OCI-LY3 (cell line): ENCODE results near the gene CAPN7.

ENCODE experiments used
- H2AFZ ChIP-seq: fragments of 200-600, 300-600 bp; shearing (Covaris generic); 2 replicates; pipeline ENCODE4 v1.6.0; 2014; ENCODE audit warnings: antibody characterized with exemption, low read depth, low read length
- H3K27ac ChIP-seq: fragments of 200-600, 300-600 bp; sonication (generic); 2 replicates; pipeline ENCODE4 v1.5.1; 2014; ENCODE audit warnings: mild to moderate bottlenecking, low read length, moderate library complexity, mixed read lengths
- H3K27me3 ChIP-seq: fragments of 200-600, 300-600 bp; sonication (generic); 2 replicates; pipeline ENCODE4 v1.6.1; 2014; ENCODE audit warnings: low read depth, low read length, mixed read lengths
- H3K36me3 ChIP-seq: fragments of 200-600, 300-600 bp; sonication (generic); replicated peaks from 2 replicates; pipeline ENCODE3; 2014; ENCODE audit warnings: low read depth, low read length, mixed read lengths
- H3K4me1 ChIP-seq: fragments of 300-600, 200-600 bp; sonication (generic); 2 replicates; pipeline ENCODE4 v1.6.1; 2014; ENCODE audit warnings: low read length, mixed read lengths
- H3K4me2 ChIP-seq: fragments of 200-600, 300-600 bp; sonication (generic); 2 replicates; pipeline ENCODE4 v1.6.1; 2014; ENCODE audit warnings: low read length, mixed read lengths
- H3K4me3 ChIP-seq: fragments of 300-600, 200-600 bp; sonication (generic); 2 replicates; pipeline ENCODE4 v1.5.1; 2014; ENCODE audit warnings: antibody characterized with exemption, mild to moderate bottlenecking, low read length, moderate library complexity
- H3K79me2 ChIP-seq: fragments of 300-600, 200-600 bp; shearing (Covaris generic); 2 replicates; pipeline ENCODE4 v1.6.1; 2014; ENCODE audit warnings: mild to moderate bottlenecking, low read length, mixed read lengths
- H3K9ac ChIP-seq: fragments of 300-600, 200-600 bp; shearing (Covaris generic); 2 replicates; pipeline ENCODE4 v1.6.0; 2014; ENCODE audit warnings: mild to moderate bottlenecking, low read length, moderate library complexity
- H3K9me3 ChIP-seq: fragments of 200-600, 300-600 bp; shearing (Covaris generic); 2 replicates; pipeline ENCODE4 v1.6.1; 2014; ENCODE audit warnings: low read length, mixed read lengths; ENCODE audit not compliant: insufficient read depth
- H4K20me1 ChIP-seq: fragments of 200-600, 300-600 bp; sonication (generic); 2 replicates; pipeline ENCODE4 v1.6.1; 2016; ENCODE audit warnings: low read length, mixed read lengths; ENCODE audit not compliant: insufficient read depth
- CTCF ChIP-seq: fragments of 200-600, 300-600 bp; sonication (generic); IDR thresholded peaks from 2 replicates; pipeline ENCODE4 v1.5.1; 2014; ENCODE audit warnings: antibody characterized with exemption, low read length, low read depth
- EZH2phosphoT487 ChIP-seq: fragments of 200-600 bp; shearing (Covaris generic); IDR thresholded peaks from 2 replicates; pipeline ENCODE4 v1.6.1; 2018; ENCODE audit warnings: antibody characterized with exemption, mixed run types, low read depth

CAPN7 gene

GRCh38 chr3:15255215-15255614 lies 49.2 kb downstream of the CAPN7 start:
- Histone ChIP-seq H3K9ac (no peak overlapping the region), H3K4me2 (no peak overlapping the region), H4K20me1 (peaks cover 2% of the 10 kb centered on the region; the same call in 1 of the 2 replicates), H3K27ac (no peak overlapping the region), H3K9me3 (no peaks in the 10 kb centered on the region), H3K4me1 (no peaks in the 10 kb centered on the region), H3K27me3 (no peaks in the 10 kb centered on the region), H3K79me2 (no peaks in the 10 kb centered on the region), H3K4me3 (no peak overlapping the region), H2AFZ (no peak overlapping the region), H3K36me3 (peaks cover 85% of the 10 kb centered on the region)
- TF ChIP-seq CTCF (no peak), EZH2phosphoT487 (no peak)

- Histone ChIP-seq H3K4me1 (no peaks in the 10 kb centered on the region), H3K9me3 (no peaks in the 10 kb centered on the region), H3K4me3 (no peak overlapping the region), H3K79me2 (peaks cover 1% of the 10 kb centered on the region; the same call in 1 of the 2 replicates), H3K36me3 (peaks cover 89% of the 10 kb centered on the region), H4K20me1 (peaks cover 2% of the 10 kb centered on the region; the same call in 1 of the 2 replicates), H3K27ac (no peak overlapping the region), H3K9ac (no peak overlapping the region), H3K4me2 (no peak overlapping the region), H3K27me3 (no peaks in the 10 kb centered on the region), H2AFZ (no peak overlapping the region)
- TF ChIP-seq CTCF (no peak), EZH2phosphoT487 (no peak)
Observed at GRCh38 chr3:15256861-15257341, 50.9 kb downstream of the CAPN7 start.

DNA sequence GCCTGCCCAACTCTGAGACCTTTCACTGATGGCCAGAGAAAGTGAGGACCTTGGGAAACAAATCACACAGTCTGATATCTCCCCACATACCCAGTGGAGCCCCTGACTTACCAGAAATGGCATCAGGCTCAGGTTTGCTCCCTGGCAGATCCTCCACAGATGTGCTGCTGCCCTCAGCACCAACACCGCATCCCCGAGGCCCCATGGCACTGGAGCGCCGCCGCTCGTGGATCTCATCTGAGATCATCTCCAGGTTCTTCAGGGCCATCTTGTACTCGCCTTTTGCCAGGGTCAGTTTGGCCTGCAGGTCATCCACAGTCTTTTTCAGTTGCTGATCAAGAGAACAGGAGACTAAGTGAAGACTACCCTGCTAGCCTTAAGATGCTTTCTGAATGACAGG lies 52.7 kb downstream of the CAPN7 start:
- H3K36me3 ChIP-seq = peaks cover 84% of the 10 kb centered on the region
- no peak overlapping the region for H2AFZ ChIP-seq
- H3K4me1 ChIP-seq = no peaks in the 10 kb centered on the region
- H3K79me2 ChIP-seq = peaks cover 12% of the 10 kb centered on the region
- H3K4me2 ChIP-seq = no peak overlapping the region
- no peak overlapping the region for H3K27ac ChIP-seq
- no peaks in the 10 kb centered on the region for H3K27me3 ChIP-seq
- TF ChIP-seq CTCF (no peak), EZH2phosphoT487 (no peak)
- peaks cover 10% of the 10 kb centered on the region; the same call in 1 of the 2 replicates for H4K20me1 ChIP-seq
- H3K9me3 ChIP-seq = no peaks in the 10 kb centered on the region
- no peak overlapping the region for H3K4me3 ChIP-seq
- no peak overlapping the region for H3K9ac ChIP-seq

GRCh38 chr3:15260531-15260930 lies 54.5 kb downstream of the CAPN7 start:
- Histone ChIP-seq H3K79me2 (peaks cover 28% of the 10 kb centered on the region), H3K4me3 (no peak overlapping the region), H3K4me2 (no peak overlapping the region), H2AFZ (no peak overlapping the region), H4K20me1 (peaks cover 19% of the 10 kb centered on the region; the same call in 1 of the 2 replicates), H3K27ac (no peak overlapping the region), H3K36me3 (peaks cover 72% of the 10 kb centered on the region), H3K4me1 (no peaks in the 10 kb centered on the region), H3K9ac (no peak overlapping the region), H3K27me3 (no peaks in the 10 kb centered on the region), H3K9me3 (no peaks in the 10 kb centered on the region)
- TF ChIP-seq EZH2phosphoT487 (no peak), CTCF (no peak)
